Hematopoietic multipotent progenitor cell treated with erythropoietin and hydrocortisone succinate and interleukin-3 and kit ligand, for 15 days (in vitro differentiated cells): ENCODE data around the gene ZFYVE16.
"Not testable (repeated sequence)": the region's sequence is repeated elsewhere in the genome, so short reads cannot be mapped to it uniquely, and the experiment has no call there.

Source experiments
- DNase-seq: peaks from one replicate; pipeline ENCODE4 v3.0.0-alpha.2; 2015; ENCODE audit warnings: low spot score

Gene ZFYVE16

DNA sequence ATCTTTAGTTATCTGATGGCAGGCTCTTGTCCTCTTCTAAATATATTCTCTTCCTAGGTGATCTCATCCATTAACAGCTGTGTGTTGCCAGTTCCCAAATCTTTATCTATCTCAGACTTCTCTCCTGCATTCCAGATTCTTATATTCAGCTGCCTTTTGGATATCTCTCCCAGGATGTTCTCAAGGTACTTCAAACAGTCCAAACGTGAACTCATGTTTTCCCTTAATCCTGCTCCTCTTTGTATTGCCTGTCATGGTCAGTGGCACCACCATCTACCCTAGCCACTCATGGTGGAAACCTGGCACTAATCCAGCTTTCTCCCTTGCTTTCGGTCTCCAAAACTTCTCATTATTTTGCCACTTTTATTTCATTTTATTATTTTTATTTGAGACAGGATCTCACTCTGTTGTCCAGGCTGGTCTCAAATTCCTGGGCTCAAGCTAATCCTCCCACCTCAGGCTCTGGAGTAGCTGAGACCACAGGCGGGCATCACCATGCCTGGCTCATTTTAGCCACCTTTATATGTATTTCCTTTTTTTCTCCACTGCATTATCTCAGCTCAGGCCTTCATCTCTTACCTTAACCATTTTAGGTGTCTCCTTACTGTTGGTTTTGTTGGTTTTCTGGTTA is 3.8 kb downstream of the ZFYVE16 start:
- no peak for DNase-seq

DNA sequence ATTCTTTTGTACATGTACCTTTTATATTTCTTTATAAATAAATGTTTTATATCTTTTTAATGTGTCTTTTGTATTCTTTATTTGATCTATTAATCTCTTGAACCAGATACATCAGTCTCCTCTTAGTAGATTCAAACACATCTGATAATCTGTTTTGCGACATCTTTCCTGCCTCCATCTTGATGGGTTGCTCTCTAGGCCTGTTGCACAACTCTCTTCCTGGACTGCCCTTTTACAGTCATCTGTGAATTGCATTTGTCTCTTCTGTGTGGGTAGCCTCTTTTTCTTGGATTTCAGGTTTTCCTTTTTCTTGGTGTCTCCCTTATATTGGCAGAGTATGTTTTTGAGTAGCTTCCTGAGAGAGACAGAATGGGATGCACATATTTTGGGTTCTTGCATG is 6.2 kb downstream of the ZFYVE16 start:
- no peak for DNase-seq

GRCh38 chr5:80417973-80418372 is 10.1 kb downstream of the ZFYVE16 start:
- DNase-seq = no peak

- not testable (repeated sequence) for DNase-seq
Measured at GRCh38 chr5:80424365-80424764, 16.5 kb downstream of the ZFYVE16 start.

DNA sequence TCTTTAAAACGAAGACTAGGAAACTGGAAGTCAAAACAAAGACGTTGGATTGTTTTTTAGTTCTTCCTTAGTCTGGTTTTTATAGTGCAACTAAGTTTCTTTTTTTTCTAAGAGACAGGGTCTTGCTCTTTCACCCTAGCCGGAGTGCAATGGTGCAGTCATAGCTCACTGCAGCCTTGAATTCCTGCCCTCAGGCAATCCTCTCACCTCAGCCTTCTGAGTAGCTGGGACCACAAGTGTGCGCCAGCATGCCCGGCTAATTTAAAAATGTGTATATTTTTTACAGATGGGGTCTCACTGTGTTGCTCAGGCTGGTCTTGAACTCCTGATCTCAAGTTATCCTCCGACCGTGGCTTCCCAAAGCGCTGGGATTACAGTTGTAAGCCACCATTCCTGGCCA is 27.6 kb downstream of the ZFYVE16 start:
- DNase-seq = no peak

- no peak for DNase-seq
Measured at GRCh38 chr5:80437326-80437725, 29.5 kb downstream of the ZFYVE16 start.

GRCh38 chr5:80438739-80439138 is 30.9 kb downstream of the ZFYVE16 start:
- no peak for DNase-seq

DNA sequence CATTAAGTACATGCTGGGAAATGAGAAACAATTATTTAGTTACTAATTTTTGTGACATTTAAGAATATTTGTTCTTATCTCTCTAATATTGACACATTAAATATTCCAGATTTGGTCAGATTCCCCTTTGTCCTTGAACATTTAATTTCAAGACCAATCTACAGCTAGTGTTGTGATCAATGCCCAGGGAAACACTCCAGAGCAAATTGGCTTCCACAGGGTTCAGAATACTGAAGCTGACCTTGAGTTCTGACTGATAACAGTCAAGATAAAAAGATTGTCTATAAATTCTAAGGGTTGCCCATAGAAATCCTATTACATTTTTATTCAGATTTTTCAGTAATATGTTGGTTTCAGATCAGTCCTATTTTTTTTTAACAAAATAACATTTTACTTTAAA is 31.3 kb downstream of the ZFYVE16 start:
- no peak for DNase-seq

DNA sequence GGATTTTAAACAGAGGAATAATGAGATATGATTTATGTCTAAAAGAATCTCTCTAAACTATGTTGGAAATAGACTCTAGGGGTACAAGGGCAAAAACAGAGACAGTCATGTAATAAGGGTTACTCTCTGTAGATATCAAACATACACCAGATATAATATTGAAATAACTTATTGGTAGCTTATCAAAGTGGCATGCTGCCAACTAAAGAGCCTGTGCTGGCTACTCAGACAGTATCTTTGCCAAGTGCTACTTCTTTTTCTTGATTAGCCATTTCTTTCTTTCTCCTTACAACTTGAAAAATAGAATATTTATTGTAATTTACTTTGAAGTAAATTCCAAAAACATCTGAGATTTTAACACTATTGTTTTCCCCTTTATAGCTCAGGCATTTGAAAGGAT is 34.9 kb downstream of the ZFYVE16 start:
- DNase-seq = no peak

DNA sequence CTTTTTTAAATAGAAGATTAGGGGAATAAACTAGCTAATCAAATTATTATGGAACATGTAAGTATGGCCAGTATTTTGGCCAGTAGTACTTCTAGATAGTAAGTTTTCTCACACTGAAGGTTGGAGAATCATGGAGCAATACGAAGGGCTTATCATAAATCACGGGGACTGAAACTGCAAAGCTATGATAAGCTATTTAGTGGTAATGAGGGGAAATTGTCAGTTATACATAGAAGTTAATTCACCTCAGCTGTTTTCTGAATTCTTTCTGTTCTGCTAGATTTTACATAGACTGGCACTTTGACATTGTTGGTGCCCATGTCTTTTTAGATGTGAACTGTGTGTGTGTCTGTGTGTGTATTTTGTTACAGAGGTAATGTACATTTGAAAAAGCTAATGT is 45.5 kb downstream of the ZFYVE16 start:
- no peak for DNase-seq

DNA sequence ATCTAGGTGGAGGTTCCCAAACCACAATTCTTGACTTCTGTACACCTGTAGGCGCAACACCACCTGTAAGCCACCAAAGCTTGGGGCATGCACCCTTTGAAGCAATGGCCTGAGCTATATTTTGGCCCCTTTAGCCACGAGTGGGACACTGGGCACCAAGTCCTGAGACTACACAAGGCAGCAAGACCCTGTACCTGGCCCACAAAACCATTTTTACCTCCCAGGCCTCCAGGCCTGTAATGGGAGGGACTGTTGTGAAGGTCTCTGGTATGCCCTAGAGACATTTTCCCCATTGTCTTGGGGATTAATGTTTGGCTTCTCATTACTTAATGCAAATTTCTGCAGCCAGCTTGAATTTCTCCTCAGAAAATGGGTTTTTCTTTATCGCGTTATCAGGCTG is 55.4 kb downstream of the ZFYVE16 start:
- no peak for DNase-seq

GRCh38 chr5:80466669-80467485 is 59.0 kb downstream of the ZFYVE16 start:
- DNase-seq = no peak

- no peak for DNase-seq
Measured at GRCh38 chr5:80468131-80468530, 60.3 kb downstream of the ZFYVE16 start.

GRCh38 chr5:80470631-80471030 is 62.8 kb downstream of the ZFYVE16 start:
- not testable (repeated sequence) for DNase-seq

GRCh38 chr5:80474929-80475328 is 67.1 kb downstream of the ZFYVE16 start:
- no peak for DNase-seq

- DNase-seq = no peak
Measured at GRCh38 chr5:80479713-80480112, 71.8 kb downstream of the ZFYVE16 start.

- no peak for DNase-seq
Measured at GRCh38 chr5:80480354-80480753, 72.5 kb downstream of the ZFYVE16 start.

DNA sequence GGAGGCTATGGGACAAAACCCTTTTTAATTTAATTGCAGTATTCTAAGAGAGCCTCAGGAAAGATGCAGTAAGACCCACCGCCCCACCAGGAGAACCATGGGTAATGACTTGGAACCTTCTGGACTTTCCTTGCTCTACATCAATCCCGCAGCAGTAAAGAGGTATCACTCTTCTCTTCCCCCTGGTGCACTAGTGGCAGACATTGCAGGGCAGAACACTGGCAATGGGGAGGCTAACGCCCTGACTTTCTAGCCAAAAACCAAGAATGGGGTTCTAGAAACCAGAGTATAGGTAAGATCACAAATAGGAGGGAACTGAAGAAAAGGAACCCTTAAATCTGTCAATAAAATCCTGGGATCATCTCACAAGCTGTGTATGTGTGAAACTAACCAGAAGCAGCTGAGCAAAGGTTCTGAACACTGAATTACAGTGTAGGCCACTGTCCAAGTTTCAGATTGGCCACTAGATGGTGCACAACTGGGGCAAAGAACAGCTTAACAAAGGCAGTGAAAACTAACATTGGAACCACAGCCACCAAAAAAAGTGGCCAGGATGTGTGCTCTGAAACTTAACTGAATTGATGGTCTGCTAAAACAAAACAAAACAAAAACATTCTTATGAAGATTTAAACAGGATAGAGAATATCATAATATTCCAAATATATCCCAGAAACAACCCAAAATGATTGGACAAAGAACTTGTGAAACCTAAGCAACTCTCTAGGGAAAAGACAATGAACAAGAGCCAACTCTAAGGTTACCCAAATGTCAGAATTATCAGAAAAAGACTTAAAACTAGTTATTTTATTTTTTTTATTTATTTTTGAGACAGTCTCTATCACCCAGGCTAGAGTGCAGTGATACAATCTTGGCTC is 73.4 kb downstream of the ZFYVE16 start:
- DNase-seq = peak; percentile 20

DNA sequence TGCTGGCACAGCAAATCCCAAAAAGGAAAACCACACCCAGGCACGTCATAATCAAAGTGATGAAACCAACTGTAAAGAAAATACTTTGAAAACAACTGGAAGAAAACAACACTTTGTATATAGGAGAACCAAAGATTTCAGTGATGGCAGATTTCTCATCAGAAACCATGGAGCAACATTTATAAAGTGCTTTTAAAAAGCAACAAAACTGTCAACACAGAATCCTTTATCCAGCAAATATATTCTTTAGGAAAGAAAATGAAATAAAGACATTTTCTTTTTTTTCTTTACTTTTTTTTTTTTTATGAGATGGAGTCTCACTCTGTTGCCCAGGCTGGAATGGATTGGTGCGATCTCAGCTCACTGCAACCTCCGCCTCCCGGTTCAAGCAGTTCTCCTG is 74.7 kb downstream of the ZFYVE16 start:
- no peak for DNase-seq

DNA sequence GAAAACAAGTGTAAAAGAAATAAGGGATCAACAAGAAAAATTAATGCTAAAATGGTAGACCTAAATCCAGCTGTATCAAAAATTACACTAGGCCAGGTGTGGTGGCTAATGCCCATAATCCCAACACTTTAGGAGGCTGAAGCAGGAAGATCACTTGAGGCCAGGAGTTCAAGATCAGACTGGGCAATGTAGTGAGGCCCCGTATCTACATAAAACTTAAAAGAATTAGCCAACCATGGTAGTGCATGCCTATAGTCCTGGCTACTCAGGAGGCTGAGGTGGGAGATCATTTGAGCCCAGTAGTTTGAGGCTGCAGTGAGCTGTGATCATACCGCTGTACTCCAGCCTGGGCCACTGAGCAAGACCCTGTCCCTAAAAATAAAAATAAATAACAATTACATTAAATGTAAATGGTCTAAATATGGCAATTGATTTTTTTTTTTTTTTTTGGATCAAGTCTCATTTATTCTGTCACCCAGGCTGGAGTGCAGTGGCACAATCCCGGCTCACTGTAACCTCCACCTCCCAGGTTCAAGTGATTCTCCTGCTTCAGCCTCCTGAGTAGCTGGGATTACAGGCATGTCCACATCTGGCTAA is 75.9 kb downstream of the ZFYVE16 start:
- no peak for DNase-seq

DNA sequence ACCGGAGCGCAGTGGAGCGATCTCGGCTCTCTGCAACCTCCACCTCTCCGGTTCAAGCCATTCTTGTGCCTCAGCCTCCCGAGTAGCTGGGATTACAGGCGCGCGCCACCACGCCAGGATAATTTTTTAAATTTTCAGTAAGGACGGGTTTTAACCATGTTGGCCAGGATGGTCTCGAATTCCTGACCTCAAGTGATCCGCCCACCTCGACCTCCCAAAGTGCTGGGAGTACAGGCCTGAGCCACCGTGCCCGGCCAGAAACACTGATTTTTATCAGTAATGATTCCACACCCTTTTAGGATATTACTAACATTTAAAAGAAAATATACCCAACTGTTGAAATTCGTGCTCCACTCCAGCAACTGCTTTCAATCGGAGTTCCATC is 79.6 kb downstream of the ZFYVE16 start:
- DNase-seq = no peak
